ENCODE measurements around the gene SSR1.

GRCh38 chr6:7245668-7246393 lies 67.2 kb downstream of the SSR1 start:
- no peak for TF ChIP-seq EZH2 (IDR thresholded peaks at IDR 0.05; ENCODE audit: insufficient read depth, low read length)
- TF ChIP-seq, protein P1, sequence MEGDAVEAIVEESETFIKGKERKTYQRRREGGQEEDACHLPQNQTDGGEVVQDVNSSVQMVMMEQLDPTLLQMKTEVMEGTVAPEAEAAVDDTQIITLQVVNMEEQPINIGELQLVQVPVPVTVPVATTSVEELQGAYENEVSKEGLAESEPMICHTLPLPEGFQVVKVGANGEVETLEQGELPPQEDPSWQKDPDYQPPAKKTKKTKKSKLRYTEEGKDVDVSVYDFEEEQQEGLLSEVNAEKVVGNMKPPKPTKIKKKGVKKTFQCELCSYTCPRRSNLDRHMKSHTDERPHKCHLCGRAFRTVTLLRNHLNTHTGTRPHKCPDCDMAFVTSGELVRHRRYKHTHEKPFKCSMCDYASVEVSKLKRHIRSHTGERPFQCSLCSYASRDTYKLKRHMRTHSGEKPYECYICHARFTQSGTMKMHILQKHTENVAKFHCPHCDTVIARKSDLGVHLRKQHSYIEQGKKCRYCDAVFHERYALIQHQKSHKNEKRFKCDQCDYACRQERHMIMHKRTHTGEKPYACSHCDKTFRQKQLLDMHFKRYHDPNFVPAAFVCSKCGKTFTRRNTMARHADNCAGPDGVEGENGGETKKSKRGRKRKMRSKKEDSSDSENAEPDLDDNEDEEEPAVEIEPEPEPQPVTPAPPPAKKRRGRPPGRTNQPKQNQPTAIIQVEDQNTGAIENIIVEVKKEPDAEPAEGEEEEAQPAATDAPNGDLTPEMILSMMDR (IDR thresholded peaks at IDR 0.05; ENCODE audit: insufficient read depth, low read depth, low read length), result no peak

Data from astrocyte (in vitro differentiated cells and primary cell).